HG02623 (cell line): Measurements from ENCODE around the gene VOPP1.
"Not testable (repeated sequence)": the region's sequence is repeated elsewhere in the genome, so short reads cannot be mapped to it uniquely, and the experiment has no call there.

Source experiments
- ATAC-seq: cut with Tn5 transposase; IDR thresholded peaks from one replicate; pipeline ENCODE4 v1.9.1; 2021; ENCODE audit warnings: moderate library complexity; ENCODE audit not compliant: unreplicated experiment

Gene VOPP1

GRCh38 chr7:55582656-55583055 is 10.4 kb upstream of the VOPP1 start:
- not testable (repeated sequence) for ATAC-seq

DNA sequence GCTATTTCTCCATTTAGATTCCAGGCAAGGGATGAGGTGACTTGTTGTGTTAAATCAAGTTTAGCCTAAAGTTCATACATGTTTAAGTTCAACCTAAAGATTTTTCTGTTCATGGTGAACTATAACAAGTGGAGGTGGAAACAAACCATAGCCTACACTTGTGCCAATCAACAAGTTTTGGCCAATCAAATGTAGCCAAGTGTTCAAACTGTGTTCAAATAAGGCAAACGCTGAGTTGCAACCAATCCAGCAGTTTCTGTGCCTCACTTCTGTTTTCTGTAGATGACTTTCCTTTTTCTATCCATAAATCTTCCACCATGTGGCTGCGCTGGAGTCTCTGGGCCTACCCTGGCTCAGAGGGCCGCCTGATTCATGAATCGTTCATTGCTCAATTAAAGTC is 4.5 kb upstream of the VOPP1 start:
- no peak for ATAC-seq

- ATAC-seq = no peak
Measured at GRCh38 chr7:55575733-55576132, 3.4 kb upstream of the VOPP1 start.

DNA sequence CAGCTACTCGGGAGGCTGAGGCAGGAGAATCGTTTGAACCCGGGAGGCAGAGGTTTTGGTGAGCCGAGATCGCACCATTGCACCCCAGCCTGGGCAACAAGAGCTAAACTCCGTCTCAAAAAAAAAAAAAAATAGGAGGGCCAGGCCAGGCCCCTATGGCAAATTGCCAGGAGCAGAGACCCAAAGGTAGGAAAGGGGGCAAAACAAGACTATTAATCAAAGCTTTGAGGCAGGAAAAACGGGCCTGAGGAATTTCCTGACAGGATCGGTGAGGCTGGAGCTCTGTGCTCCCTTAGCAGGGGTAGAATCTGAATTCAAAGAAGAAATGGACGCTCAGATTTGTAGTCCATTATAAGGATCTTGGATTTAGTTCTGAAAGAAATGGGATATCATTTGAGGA is 2.8 kb upstream of the VOPP1 start:
- ATAC-seq = no peak

DNA sequence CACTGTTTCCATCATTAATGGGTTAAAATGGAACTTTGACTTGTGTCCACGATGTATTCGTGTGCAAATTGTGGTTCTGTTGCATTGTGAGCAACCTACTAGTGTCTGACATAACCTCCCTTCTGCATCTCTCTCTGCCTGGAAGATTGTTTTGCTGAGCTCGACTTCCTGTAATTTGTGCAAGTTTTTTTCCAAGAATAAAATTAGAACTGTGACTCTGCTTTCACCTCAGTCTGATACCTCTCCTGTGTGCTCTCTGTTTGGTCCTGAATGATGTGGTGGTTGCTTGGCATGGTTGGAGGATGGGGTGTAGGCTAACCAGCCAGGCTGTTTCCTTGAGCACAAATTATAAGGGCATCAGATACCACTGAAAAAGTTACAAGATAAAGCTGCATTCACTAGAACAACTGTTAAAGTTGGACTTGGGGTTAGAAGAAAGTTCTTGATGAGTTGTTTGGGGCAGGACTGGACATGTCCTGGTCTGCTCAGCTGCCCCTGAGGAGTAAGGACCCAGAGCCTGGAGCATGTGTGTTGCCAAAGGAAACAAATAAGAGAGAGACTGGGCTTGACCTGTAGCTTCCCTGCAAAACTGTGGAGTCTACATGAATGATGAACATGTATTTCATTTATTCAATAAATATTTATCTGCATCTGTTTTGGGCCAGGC is 1.9 kb upstream of the VOPP1 start:
- no peak for ATAC-seq

DNA sequence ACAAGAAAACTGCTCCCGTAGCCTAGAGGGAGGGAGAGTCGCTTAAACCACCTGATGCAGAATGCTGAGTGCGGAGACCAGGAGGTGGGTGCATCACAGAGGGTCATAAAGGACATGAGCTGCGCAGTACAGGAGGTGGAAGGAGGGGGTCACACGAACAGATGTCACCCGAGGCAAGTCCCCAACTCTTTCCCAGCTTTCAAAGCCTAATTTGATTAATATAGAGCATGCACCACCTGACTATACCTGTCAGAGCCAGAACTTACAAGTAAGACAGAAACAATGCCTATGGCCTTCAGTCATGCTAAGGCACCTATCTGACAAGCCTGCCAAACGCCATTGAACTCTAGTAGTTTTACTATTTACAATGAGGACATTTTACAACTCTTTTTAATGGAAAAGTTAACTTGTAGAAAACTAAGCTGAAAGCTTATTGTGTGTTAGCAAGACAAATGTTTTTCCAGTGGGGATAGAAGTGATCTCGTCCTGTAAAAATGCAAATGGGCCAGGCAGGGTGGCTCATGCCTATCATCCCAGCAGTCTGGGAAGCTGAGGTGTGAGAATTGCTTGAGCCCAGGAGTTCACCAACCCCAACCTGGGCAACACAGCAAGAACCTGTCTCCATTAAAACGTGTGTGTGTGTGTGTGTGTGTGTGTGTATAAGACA is 1.1 kb upstream of the VOPP1 start:
- no peak for ATAC-seq

GRCh38 chr7:55571511-55572377 is 558 bp downstream of the VOPP1 start:
- ATAC-seq = peak; percentile 13

DNA sequence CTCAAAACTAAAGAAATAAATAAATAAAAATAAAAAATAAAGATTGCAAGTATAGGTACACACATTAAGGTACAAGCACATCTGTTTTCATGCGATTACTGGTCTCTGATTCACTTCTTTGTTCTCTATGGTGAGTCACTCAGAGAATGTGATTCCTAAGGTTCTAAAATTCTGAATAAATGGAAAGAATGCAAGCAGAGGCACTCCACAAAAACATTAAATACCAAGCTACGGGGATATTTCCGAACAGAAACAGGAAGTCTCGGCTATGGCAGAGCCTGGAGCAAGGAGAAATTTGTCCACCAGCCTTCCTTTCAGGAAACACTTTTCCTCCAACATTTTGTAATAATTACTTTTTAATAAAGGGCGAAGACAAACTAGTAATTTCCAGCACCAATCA is 1.4 kb downstream of the VOPP1 start:
- ATAC-seq = no peak

DNA sequence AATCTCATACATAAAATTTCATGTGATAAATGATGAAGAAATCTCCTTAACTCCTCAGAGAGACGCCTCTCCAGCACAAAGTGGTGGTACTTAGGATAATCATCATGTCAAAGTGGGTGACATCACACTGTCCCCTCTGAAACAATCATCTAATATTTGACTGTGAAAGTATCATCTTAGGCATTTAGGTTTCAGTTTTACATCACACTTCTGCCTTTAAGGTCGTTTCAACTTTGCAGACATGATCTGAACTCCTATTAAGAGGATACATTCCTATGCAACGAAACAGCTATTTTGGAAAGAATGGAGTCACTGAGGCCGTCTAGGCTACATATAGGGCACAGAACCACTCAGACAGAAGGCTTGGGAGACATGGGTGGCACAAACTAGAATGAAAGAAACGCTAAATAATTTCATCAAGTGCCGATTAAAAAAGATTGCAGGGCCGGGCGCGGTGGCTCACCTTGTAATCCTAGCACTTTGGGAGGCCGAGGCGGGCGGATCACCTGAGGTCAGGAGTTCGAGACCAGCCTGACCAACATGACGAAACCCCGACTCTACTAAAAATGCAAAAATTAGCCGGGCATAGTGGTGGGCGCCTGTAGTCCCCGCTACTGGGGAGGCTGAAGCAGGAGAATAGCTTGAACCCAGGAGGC is 2.0 kb downstream of the VOPP1 start:
- ATAC-seq = peak; percentile 22

GRCh38 chr7:55569797-55570196 is 2.5 kb downstream of the VOPP1 start:
- ATAC-seq = peak; percentile 21

- no peak for ATAC-seq
Measured at GRCh38 chr7:55569269-55569663, 3.0 kb downstream of the VOPP1 start.

GRCh38 chr7:55568613-55569268 is 3.6 kb downstream of the VOPP1 start:
- no peak for ATAC-seq

DNA sequence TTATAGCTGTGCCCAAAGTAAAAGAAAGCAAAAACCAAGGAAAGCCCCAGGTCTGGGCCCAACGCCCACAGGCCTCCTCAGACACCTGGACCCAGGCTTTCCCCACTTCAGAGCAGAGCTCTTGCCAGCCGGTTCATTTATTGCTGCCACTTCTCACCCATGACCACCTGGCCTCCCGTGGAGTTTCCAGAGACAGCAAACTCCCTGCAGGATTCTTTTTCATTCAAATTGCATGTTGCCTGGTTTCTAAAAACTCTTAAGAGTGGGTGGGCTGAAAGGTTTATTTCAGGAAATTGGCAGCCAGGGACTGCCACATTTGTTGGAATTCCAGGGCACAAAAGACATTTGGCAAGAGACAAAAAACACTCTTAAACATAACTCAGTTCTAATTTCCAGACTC is 4.7 kb downstream of the VOPP1 start:
- ATAC-seq = no peak

- no peak for ATAC-seq
Measured at GRCh38 chr7:55565681-55566080, 6.6 kb downstream of the VOPP1 start.

DNA sequence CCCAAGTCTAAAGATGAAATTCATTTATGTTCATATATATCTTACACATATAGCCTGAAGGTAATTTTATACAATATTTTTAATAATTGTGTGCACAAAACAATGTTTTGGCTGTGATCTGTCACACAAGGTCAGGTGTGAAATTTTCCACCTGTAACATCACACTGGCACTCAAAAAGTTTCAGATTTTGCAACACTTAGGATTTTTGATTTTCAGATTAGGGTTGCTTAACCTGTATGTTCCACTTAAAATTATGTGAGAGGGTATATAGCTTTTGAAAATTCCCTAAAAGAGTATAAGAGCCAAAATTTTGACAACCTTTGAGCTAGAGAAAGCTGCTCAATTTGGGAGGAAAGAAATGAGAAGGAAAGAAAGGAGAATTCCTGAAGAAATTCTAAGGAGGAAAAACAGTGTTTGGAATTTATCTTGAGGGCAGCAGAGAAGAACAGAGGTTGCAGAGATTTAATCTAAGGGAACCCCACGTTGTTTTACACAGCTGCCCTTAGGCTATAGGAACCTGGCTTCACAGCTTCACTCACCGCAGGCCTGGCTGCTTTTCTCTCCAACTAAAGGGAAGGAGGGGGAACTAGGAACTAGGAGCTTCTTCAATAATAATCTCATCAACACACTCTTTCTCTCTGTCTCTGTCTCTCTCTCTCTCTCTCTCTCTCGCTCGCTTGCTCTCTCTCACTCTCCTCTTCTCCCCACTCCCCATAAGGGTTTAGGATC is 8.5 kb downstream of the VOPP1 start:
- ATAC-seq = no peak

DNA sequence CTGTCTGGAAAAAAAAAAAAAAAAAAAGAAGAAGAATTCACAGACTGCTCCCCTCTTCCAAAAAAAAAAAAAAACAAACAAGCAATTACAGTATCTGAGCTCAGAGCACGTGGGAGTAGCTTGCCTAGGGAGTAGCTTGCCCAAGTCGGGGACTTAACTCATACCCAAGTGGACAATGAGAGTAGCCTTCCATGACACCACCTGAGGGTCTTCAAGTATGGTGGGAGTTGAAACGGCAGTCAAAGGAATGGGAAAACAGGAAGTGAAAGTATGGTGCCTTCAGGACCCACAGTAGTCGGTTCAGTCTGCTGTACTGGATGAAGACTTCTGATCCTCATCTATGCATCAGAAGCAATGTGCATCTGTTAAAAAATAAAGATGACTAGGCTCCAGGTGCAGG is 10.6 kb downstream of the VOPP1 start:
- no peak for ATAC-seq

- ATAC-seq = no peak
Measured at GRCh38 chr7:55558962-55559920, 13.1 kb downstream of the VOPP1 start.

GRCh38 chr7:55557666-55558188 is 14.6 kb downstream of the VOPP1 start:
- peak; percentile 77 for ATAC-seq

DNA sequence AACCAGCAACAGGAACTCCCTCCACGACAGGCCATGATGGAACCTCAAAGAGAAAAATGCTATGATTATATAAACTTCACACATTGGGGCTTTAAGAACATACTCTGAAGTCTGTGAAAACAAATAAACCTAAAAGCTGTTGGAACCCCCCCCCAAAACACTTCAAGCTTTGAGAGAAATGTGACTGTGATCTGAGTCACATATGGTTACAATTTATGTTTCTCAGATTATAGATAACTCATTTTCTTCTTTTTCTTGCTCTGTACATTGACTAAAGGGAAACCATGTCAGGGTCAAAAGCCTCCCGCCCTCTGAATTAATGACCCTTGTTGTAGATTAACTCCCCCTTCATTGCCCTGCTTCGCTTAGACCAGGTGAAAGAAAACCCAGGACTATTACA is 15.8 kb downstream of the VOPP1 start:
- no peak for ATAC-seq
